Neural progenitor cell (in vitro differentiated cells): ENCODE results near the gene ANO7. TPM values are rescaled to one million over a fixed set of nuclear protein-coding genes. Genes with fewer than 3 reads are reported as not detected.

Source experiments
- DNase-seq: peaks from one replicate; pipeline ENCODE4 v3.0.0-alpha.2; 2016; ENCODE audit warnings: low spot score
- H2AFZ ChIP-seq: fragments of 200-600 bp; sonication (generic); replicated peaks from 2 replicates; pipeline ENCODE4 v1.6.1; 2016; ENCODE audit warnings: antibody characterized with exemption
- H3F3A ChIP-seq: fragments of 200-600 bp; sonication (generic); 2 replicates; pipeline ENCODE4 v1.6.1; 2016; ENCODE audit warnings: antibody characterized with exemption, low read depth
- H3K27ac ChIP-seq: fragments of 200-600 bp; sonication (generic); 2 replicates; pipeline ENCODE4 v1.5.1; 2016; ENCODE audit warnings: mild to moderate bottlenecking
- H3K27me3 ChIP-seq: fragments of 200-600 bp; sonication (generic); 2 replicates; pipeline ENCODE4 v1.6.1; 2016; ENCODE audit warnings: mild to moderate bottlenecking, moderate library complexity
- H3K36me3 ChIP-seq: fragments of 200-600 bp; sonication (generic); 2 replicates; pipeline ENCODE4 v1.5.1; 2016
- H3K4me1 ChIP-seq: fragments of 200-600 bp; sonication (generic); 2 replicates; pipeline ENCODE4 v1.6.1; 2016; ENCODE audit warnings: mixed run types
- H3K4me2 ChIP-seq: fragments of 200-600 bp; sonication (generic); 2 replicates; pipeline ENCODE4 v1.6.1; 2016
- H3K4me3 ChIP-seq: fragments of 200-600 bp; sonication (generic); 2 replicates; pipeline ENCODE4 v1.5.1; 2016
- H3K79me2 ChIP-seq: fragments of 200-600 bp; sonication (generic); 2 replicates; pipeline ENCODE4 v1.6.1; 2016; ENCODE audit warnings: low read depth
- H3K9ac ChIP-seq: fragments of 200-600 bp; sonication (generic); 2 replicates; pipeline ENCODE4 v1.6.1; 2016
- H3K9me3 ChIP-seq: fragments of 200-600 bp; sonication (generic); 2 replicates; pipeline ENCODE4 v1.5.1; 2016; ENCODE audit warnings: low read depth
- H4K20me1 ChIP-seq: fragments of 200-600 bp; sonication (generic); 2 replicates; pipeline ENCODE4 v1.6.1; 2016; ENCODE audit warnings: low read depth
- H3K27ac Mint-ChIP-seq: 3 replicates; pipeline ENCODE4 v1.8.0; 2021; ENCODE audit warnings: mixed read lengths
- H3K27me3 Mint-ChIP-seq: 2 replicates; pipeline ENCODE4 v1.8.0; 2022; ENCODE audit warnings: low read depth, mild to moderate bottlenecking, inconsistent platforms, moderate library complexity, mixed read lengths; ENCODE audit not compliant: insufficient read depth
- H3K36me3 Mint-ChIP-seq: 3 replicates; pipeline ENCODE4 v1.8.0; 2021; ENCODE audit warnings: mixed read lengths
- H3K4me1 Mint-ChIP-seq: 3 replicates; pipeline ENCODE4 v1.8.0; 2021; ENCODE audit warnings: mixed read lengths
- H3K4me3 Mint-ChIP-seq: 3 replicates; pipeline ENCODE4 v1.8.0; 2021; ENCODE audit warnings: mild to moderate bottlenecking, moderate library complexity, mixed read lengths
- H3K9me3 Mint-ChIP-seq: 3 replicates; pipeline ENCODE4 v1.8.0; 2020; ENCODE audit warnings: mixed read lengths
- CTCF ChIP-seq: fragments of 200-600 bp; sonication (generic); IDR thresholded peaks from 2 replicates; pipeline ENCODE4 v1.5.1; 2017; ENCODE audit warnings: antibody characterized with exemption, mild to moderate bottlenecking
- EZH2 ChIP-seq: fragments of 200-600 bp; sonication (generic); IDR thresholded peaks from 2 replicates; pipeline ENCODE4 v1.6.1; 2017; ENCODE audit warnings: antibody characterized with exemption, mild to moderate bottlenecking, moderate library complexity
- EZH2phosphoT487 ChIP-seq: fragments of 200-600 bp; sonication (generic); IDR thresholded peaks from 2 replicates; pipeline ENCODE4 v1.6.1; 2017; ENCODE audit warnings: antibody characterized with exemption
- total RNA-seq: library from RNA; depleted of rRNA; stranded (reverse); fragments of >200 nt; gene quantifications from 2 replicates; pipeline ENCODE4 v1.2.3, GENCODE V29; 2015; ENCODE audit warnings: low replicate concordance

ANO7 gene
- total RNA-seq, 1 donor from 2014 or later: not detected

- no peak for DNase-seq
Observed at GRCh38 chr2:241201445-241202267, 13.2 kb downstream of the ANO7 start.

GRCh38 chr2:241202268-241202585 lies 13.8 kb downstream of the ANO7 start:
- no peaks in the 10 kb centered on the region for H3K4me1 ChIP-seq
- H3K79me2 ChIP-seq: no peaks in the 10 kb centered on the region
- no peak for TF ChIP-seq CTCF
- no peak for TF ChIP-seq EZH2
- TF ChIP-seq EZH2phosphoT487: no peak
- no peak overlapping the region for H2AFZ ChIP-seq
- Mint-ChIP-seq H3K9me3 (no peaks in the 10 kb centered on the region), H3K4me1 (peaks cover 6% of the 10 kb centered on the region), H3K27me3 (peaks cover 8% of the 10 kb centered on the region), H3K4me3 (no peak overlapping the region), H3K27ac (no peak overlapping the region), H3K36me3 (no peaks in the 10 kb centered on the region)
- H3F3A ChIP-seq: no peaks in the 10 kb centered on the region
- no peak overlapping the region for H3K4me3 ChIP-seq
- no peak for DNase-seq
- no peaks in the 10 kb centered on the region for H3K27me3 ChIP-seq
- H3K36me3 ChIP-seq: no peaks in the 10 kb centered on the region
- H4K20me1 ChIP-seq: no peaks in the 10 kb centered on the region
- no peak overlapping the region for H3K9ac ChIP-seq
- no peak overlapping the region for H3K4me2 ChIP-seq
- H3K9me3 ChIP-seq: no peaks in the 10 kb centered on the region
- H3K27ac ChIP-seq: no peak overlapping the region

More at GRCh38 chr2:241201445-241202267, 13.2 kb downstream of the ANO7 start:
- Histone ChIP-seq H3K4me2 (no peak overlapping the region), H3K9ac (no peak overlapping the region), H3K9me3 (no peaks in the 10 kb centered on the region), H3F3A (no peaks in the 10 kb centered on the region), H3K79me2 (no peaks in the 10 kb centered on the region), H3K27me3 (no peaks in the 10 kb centered on the region), H3K27ac (no peak overlapping the region), H3K4me1 (no peaks in the 10 kb centered on the region), H3K36me3 (no peaks in the 10 kb centered on the region), H3K4me3 (no peak overlapping the region), H2AFZ (no peak overlapping the region), H4K20me1 (no peaks in the 10 kb centered on the region)
- no peaks in the 10 kb centered on the region for H3K36me3 Mint-ChIP-seq
- H3K27me3 Mint-ChIP-seq: peaks cover 9% of the 10 kb centered on the region
- peaks cover 8% of the 10 kb centered on the region for H3K4me1 Mint-ChIP-seq
- H3K4me3 Mint-ChIP-seq: no peak overlapping the region
- no peaks in the 10 kb centered on the region for H3K9me3 Mint-ChIP-seq
- H3K27ac Mint-ChIP-seq: no peak overlapping the region
- TF ChIP-seq EZH2phosphoT487: no peak
- TF ChIP-seq EZH2: no peak
- TF ChIP-seq CTCF: no peak

- H3K27ac ChIP-seq: no peak overlapping the region
- no peak overlapping the region for H3K9ac ChIP-seq
- H3K79me2 ChIP-seq: no peaks in the 10 kb centered on the region
- H3F3A ChIP-seq: no peaks in the 10 kb centered on the region
- H3K4me1 ChIP-seq: no peaks in the 10 kb centered on the region
- H3K36me3 ChIP-seq: no peaks in the 10 kb centered on the region
- Mint-ChIP-seq H3K36me3 (no peaks in the 10 kb centered on the region), H3K27me3 (peaks cover 8% of the 10 kb centered on the region), H3K4me1 (peaks cover 6% of the 10 kb centered on the region), H3K9me3 (no peaks in the 10 kb centered on the region), H3K27ac (no peak overlapping the region), H3K4me3 (no peak overlapping the region)
- H3K4me3 ChIP-seq: no peak overlapping the region
- no peak for DNase-seq
- H2AFZ ChIP-seq: no peak overlapping the region
- no peak overlapping the region for H3K4me2 ChIP-seq
- H3K9me3 ChIP-seq: no peaks in the 10 kb centered on the region
- TF ChIP-seq CTCF (no peak), EZH2 (no peak), EZH2phosphoT487 (no peak)
- no peaks in the 10 kb centered on the region for H4K20me1 ChIP-seq
- H3K27me3 ChIP-seq: no peaks in the 10 kb centered on the region
Observed at GRCh38 chr2:241202681-241203080, 14.2 kb downstream of the ANO7 start.
